BE2C (cell line): ENCODE results near the gene EPPIN.

ENCODE experiments used
- DNase-seq: peaks from one replicate; pipeline ENCODE4 v3.0.0-alpha.2; 2020
- H3K27me3 ChIP-seq: fragments of 250-450 bp; sonication (Bioruptor Pico); 2 replicates; pipeline ENCODE4 v1.5.1; 2020; ENCODE audit warnings: mild to moderate bottlenecking
- H3K36me3 ChIP-seq: fragments of 250-450 bp; sonication (Bioruptor Pico); 2 replicates; pipeline ENCODE4 v1.5.1; 2020; ENCODE audit warnings: mild to moderate bottlenecking
- H3K4me1 ChIP-seq: fragments of 250-450 bp; sonication (Bioruptor Pico); 2 replicates; pipeline ENCODE4 v1.5.1; 2020
- H3K4me3 ChIP-seq: 2 replicates; pipeline ENCODE4 v1.5.1; 2011; ENCODE audit warnings: low read depth, low read length
- H3K9me3 ChIP-seq: fragments of 250-450 bp; sonication (Bioruptor Pico); 2 replicates; pipeline ENCODE4 v1.5.1; 2020
- TF ChIP-seq, protein P1 (sequence below): IDR thresholded peaks from 2 replicates; pipeline ENCODE4 v1.5.1; 2012; ENCODE audit warnings: mild to moderate bottlenecking, low read depth, low read length

Gene EPPIN

DNA sequence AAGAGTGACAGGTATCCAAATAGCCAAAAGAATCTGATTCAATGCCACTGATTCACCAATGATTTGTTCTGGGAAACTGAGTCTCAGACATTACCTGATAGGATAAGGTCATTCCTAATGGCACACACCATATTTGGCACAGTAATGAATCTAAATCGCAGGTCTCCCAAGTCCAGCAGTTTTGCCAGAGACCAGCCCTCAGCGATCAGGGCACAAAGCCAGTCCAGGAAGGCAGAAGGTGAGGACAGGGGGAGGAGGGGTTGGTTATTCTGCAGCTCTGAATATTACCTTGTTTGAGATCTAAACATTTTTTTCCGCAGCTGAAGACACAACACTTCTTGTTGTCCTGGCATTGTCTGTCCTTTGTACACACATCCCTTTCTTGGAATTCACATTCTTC, 1.9 kb downstream of the EPPIN start:
- TF ChIP-seq, protein P1, sequence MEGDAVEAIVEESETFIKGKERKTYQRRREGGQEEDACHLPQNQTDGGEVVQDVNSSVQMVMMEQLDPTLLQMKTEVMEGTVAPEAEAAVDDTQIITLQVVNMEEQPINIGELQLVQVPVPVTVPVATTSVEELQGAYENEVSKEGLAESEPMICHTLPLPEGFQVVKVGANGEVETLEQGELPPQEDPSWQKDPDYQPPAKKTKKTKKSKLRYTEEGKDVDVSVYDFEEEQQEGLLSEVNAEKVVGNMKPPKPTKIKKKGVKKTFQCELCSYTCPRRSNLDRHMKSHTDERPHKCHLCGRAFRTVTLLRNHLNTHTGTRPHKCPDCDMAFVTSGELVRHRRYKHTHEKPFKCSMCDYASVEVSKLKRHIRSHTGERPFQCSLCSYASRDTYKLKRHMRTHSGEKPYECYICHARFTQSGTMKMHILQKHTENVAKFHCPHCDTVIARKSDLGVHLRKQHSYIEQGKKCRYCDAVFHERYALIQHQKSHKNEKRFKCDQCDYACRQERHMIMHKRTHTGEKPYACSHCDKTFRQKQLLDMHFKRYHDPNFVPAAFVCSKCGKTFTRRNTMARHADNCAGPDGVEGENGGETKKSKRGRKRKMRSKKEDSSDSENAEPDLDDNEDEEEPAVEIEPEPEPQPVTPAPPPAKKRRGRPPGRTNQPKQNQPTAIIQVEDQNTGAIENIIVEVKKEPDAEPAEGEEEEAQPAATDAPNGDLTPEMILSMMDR, result no peak
- Histone ChIP-seq H3K27me3 (no peaks in the 10 kb centered on the region), H3K4me1 (no peaks in the 10 kb centered on the region)

GRCh38 chr20:45539382-45539781, 7.8 kb downstream of the EPPIN start, which contains the start of gene WFDC6:
Gene WFDC6, minus strand, starts transcription at chr20:45539482. Its CDS starts 75 bp downstream, at chr20:45539407.
- Histone ChIP-seq H3K4me1 (no peaks in the 10 kb centered on the region), H3K36me3 (no peaks in the 10 kb centered on the region), H3K4me3 (no peak within 1 kb of the TSS), H3K9me3 (no peaks in the 10 kb centered on the region), H3K27me3 (no peaks in the 10 kb centered on the region; the same call in none of the 2 replicates)
- DNase-seq, result no peak
- TF ChIP-seq, protein P1, result no peak

More for the DNA sequence above, 1.9 kb downstream of the EPPIN start:
- no peaks in the 10 kb centered on the region for H3K9me3 ChIP-seq
- no peak for DNase-seq
- no peak overlapping the region for H3K4me3 ChIP-seq
- H3K36me3 ChIP-seq, result no peaks in the 10 kb centered on the region

DNA sequence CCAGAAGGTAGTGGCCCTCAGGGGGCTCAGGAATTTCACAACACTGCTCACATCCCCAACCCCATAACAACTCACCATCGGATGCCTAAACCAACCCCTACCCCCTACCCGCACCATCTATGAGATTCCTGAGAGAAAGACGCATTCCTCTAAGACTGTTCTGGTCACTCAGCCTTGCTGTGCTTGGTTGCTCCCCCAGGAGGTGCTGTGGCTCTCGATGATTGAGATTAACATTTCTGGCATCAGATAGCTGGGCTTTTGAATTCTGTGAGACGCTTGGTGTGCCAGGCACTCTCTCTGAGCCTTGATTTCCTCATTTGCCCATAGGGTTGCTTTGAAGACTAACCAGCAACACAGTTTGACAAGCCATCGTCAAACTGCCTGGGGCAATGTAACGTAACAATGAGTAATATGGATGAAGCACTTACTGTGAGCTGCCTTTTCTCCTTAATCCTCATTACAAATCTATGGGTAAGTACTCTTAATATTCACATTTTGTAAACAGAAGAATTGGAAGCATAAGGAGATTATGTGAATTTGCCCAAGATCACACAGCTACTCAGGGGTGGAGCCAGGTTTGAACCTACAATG, 8.9 kb downstream of the EPPIN start:
- no peak for DNase-seq
- Histone ChIP-seq H3K9me3 (no peaks in the 10 kb centered on the region), H3K27me3 (peaks cover 6% of the 10 kb centered on the region), H3K4me1 (no peaks in the 10 kb centered on the region), H3K4me3 (no peak overlapping the region), H3K36me3 (no peaks in the 10 kb centered on the region)
- TF ChIP-seq, protein P1, result peak; percentile 15; the same call in 1 of the 2 replicates

DNA sequence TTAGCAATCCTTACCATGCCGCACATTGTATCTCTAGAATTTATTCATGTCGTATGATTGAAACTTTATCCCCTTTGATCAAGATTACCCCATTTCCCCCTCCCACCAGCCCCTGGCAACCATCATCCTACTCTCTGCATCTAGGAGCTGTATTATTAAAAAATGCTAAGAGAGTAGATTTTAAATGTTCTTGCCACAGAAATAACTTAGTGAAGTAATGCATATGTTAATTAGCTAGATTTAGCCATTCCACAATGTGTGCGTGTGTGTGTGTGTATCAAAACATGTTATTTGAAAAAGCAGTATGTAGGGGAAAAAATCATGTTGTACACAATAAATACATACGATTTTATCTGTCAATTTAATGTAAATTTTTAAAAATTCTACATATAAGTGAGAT, 19.9 kb downstream of the EPPIN start:
- TF ChIP-seq, protein P1, result no peak
- Histone ChIP-seq H3K9me3 (no peaks in the 10 kb centered on the region), H3K4me3 (no peak overlapping the region), H3K4me1 (no peaks in the 10 kb centered on the region; the same call in 1 of the 2 replicates), H3K36me3 (no peaks in the 10 kb centered on the region), H3K27me3 (peaks cover 20% of the 10 kb centered on the region)
- DNase-seq, result no peak

DNA sequence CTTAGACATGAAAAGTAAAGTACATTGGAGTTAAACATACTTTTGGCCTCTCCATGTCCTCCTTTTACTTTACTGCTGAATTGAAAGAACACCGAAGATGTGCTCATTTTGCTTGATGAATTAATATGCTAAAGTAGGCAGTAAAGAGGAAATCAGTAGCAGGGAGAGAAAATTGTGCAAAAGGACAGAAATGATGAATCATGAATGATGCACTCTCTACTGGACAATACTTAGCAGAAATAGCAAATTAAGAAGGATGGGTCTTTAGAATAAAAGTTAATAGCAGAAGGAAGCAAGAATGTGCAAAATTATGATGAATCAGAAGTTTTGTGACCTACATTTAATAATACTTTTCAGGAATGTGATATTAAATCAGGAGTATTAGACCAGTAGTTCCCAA, 23.4 kb downstream of the EPPIN start:
- Histone ChIP-seq H3K27me3 (peaks cover 13% of the 10 kb centered on the region), H3K9me3 (no peaks in the 10 kb centered on the region), H3K36me3 (no peaks in the 10 kb centered on the region), H3K4me3 (no peak overlapping the region), H3K4me1 (no peaks in the 10 kb centered on the region; the same call in 1 of the 2 replicates)
- DNase-seq, result no peak
- TF ChIP-seq, protein P1, result no peak

DNA sequence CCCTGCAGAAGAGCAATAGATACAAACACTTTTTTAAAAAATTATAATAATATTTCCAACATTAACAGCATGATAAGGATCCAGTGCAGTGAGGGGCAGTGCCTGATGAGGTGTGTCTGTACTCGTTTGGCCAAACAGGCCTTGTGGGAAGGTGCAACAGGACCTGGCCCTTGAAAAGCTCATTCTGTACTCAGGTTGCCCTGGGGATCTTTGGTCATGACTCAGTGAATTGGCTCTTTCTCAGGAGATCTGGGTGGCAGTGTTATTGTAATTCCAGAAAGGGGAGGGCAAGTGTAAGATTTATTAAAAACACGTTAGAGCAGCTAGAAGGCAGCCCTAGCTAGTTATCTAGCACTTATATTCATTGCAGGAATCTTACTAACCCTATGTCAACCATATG, 28.9 kb downstream of the EPPIN start:
- H3K4me3 ChIP-seq, result no peak overlapping the region
- H3K4me1 ChIP-seq, result no peaks in the 10 kb centered on the region
- peaks cover under 1% of the 10 kb centered on the region for H3K27me3 ChIP-seq
- no peaks in the 10 kb centered on the region for H3K9me3 ChIP-seq
- no peaks in the 10 kb centered on the region for H3K36me3 ChIP-seq
- no peak for DNase-seq
- TF ChIP-seq, protein P1, result no peak
